GM19023 (cell line): ENCODE results near the gene SERTAD3.
"Not testable (repeated sequence)": the region's sequence is repeated elsewhere in the genome, so short reads cannot be mapped to it uniquely, and the experiment has no call there.

ENCODE experiments used
- ATAC-seq: cut with Tn5 transposase; IDR thresholded peaks from one replicate; pipeline ENCODE4 v1.9.1; 2021; ENCODE audit warnings: mild to moderate bottlenecking, moderate library complexity; ENCODE audit not compliant: unreplicated experiment

SERTAD3 gene

GRCh38 chr19:40458597-40458974 is 14.5 kb upstream of the SERTAD3 start:
- ATAC-seq = no peak

DNA sequence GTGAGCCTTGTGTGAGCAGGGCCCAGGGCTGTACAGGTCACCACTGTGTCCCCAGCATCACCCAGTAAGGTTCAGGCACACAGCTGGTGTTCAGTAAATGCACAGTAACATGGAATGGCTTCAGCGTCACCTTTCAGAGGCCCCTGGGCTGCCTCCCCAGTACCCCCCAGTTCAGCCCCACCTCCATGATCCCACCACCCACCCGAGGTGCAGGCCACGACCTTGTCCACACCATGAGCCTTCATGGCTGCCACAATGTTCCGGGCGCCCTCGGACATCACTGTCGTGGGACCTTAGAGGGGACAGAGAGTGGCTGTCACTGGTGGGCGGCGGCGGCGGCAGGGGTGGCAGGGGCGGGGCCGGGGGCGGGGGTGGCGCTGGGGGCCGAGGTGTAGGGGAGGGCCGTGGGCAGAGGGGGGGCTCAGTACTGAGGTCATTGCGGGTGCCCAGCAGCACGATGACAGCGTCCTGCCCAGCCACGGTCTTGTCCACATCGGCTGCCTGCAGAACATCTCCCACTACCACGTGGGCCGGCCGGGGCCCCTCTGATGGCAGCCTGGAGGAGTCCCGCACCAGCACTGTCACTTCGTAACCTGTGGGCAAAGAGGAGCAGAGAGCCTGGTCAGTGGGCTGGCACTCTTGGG is 13.9 kb upstream of the SERTAD3 start:
- no peak for ATAC-seq

- no peak for ATAC-seq
Observed at GRCh38 chr19:40457048-40457447, 12.9 kb upstream of the SERTAD3 start.

- not testable (repeated sequence) for ATAC-seq
Observed at GRCh38 chr19:40453943-40454342, 9.8 kb upstream of the SERTAD3 start.

DNA sequence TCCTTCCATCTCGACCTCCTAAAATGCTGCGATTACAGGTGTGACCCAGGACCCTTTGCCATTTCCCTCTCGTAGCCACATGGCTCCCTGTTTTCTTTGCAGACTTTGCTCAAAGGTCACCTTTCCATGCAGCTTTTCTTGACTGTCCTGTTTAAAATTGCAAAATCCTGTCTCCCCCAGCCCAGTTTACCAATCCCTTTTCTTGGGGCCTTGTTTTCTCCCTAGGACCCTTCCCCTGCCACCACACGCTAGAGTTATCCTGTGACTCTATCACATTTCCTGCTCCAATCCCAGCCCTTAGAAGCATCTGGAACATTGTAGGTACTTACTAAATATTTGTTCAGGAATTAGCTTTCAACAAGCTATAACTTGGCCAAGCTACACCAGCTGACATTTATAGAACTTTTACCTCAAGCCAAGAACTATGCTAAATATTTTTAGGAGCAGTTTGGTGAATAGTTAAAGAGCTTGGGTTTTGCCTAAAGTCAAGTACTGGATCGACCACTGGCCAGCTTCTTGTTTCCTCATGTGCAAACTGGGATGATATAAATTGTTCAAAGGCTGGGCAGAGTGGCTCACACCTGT is 9.1 kb upstream of the SERTAD3 start:
- ATAC-seq = no peak

DNA sequence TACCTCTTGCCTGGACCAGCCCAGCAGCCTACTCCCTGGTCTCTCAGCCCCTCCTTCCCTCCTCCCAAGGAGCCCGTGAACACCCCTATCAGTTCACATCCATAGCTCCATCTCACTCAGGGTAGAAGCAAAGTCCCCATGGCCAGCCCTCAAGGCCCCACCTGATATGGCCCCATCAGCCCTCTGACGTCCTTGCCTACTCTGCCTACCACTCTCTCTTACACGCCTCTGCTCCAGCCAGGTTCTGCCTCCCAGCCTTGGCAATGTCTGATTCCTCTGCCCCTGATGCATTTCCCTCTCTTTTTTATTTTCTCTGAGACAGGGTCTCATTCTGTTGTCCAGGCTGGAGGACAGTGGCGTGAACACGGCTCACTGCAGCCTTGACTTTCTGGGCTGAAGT is 7.9 kb upstream of the SERTAD3 start:
- ATAC-seq = no peak

DNA sequence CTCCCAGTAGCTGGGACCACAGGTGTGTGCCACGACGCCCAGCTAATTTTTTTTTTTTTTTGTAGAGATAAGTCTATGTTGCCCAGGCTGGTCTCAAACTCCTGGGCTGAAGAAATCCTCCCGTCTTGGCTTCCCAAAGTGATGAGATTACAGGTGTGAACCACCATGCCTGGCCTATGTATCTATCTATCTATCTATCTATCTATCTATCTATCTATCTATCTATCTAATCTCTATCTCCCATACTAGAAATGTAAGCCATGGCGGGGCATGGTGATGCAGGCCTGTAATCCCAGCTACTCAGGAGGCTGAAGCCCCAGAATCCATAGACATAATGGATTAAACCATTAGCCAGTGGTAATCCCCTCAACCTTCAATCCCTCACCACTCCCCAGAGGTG is 6.5 kb upstream of the SERTAD3 start:
- no peak for ATAC-seq

GRCh38 chr19:40449506-40449905 is 5.4 kb upstream of the SERTAD3 start:
- no peak for ATAC-seq

- ATAC-seq = no peak
Observed at GRCh38 chr19:40446263-40446784, 2.2 kb upstream of the SERTAD3 start.

DNA sequence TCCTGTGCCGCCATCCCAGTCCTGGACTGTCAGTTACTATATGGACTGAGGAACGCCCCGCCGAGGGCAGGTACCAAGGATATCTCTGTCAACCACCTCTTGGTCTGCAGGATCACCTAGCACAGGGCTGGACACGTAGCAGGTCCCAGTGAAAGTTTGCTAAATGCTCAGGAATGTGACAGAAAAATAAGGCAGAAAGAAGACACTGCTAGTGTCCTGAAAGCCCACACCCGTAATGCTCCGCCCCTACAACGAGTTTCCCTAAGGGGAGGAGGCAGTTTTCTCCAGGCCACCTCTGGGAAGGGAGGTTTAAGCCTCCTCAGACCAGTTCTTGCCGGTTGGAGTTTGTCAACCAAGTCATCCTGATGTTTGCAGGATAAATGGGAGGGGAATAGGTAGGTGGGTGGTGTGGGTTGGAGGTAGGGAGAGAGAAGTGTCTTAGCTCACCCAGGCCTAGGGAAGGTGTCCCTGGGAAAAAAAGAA is 1.7 kb upstream of the SERTAD3 start:
- ATAC-seq = no peak

- ATAC-seq = no peak
Observed at GRCh38 chr19:40444825-40445312, 734 bp upstream of the SERTAD3 start.

- peak; percentile 64 for ATAC-seq
Observed at GRCh38 chr19:40443131-40443999, 770 bp downstream of the SERTAD3 start.

- no peak for ATAC-seq
Observed at GRCh38 chr19:40442328-40443130, 1.6 kb downstream of the SERTAD3 start.

- ATAC-seq = no peak
Observed at GRCh38 chr19:40441719-40442253, 2.3 kb downstream of the SERTAD3 start.

- no peak for ATAC-seq
Observed at GRCh38 chr19:40438284-40438683, 5.9 kb downstream of the SERTAD3 start.

DNA sequence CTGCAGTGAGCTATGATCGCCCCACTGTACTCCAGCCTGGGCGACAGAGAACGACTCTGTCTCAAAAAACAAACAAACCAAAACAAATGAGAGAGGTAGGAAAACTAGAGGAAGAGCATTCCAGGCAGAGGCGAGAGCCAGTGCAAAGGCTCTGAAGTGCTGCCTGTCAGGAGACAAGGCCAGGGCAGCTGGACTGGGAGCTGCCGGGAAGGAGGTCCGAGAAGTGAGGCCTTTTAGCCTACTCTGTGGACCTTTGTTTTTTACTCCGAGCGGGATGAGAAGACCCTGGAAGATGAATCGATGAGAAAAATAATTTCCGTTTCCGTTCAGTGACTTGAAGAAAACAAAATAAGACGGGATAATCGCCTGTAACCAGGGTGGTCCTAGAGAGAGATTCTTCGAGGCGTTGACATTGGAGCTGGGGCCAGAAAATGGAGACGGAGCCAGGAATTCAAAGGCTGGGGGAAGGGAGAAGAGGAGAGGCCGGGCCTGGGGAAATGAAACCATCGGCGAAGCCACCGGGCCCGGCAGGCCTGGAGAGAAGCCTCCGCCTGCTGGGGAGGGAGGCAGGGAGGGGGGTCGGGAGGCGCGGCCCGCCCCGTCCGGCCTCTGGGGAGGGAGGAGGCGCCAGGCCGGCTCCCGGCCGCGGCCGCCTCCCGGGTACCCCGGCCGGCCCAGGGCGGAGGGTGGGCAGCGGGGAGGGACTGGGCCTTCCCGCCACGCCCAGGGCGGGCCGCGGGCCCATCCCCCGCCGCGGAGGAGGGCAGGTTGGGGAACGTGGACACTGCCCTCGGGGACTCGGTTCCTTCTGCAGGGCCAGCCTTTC is 10.5 kb downstream of the SERTAD3 start:
- peak; percentile 52 for ATAC-seq

GRCh38 chr19:40432760-40433159 is 11.4 kb downstream of the SERTAD3 start:
- not testable (repeated sequence) for ATAC-seq

DNA sequence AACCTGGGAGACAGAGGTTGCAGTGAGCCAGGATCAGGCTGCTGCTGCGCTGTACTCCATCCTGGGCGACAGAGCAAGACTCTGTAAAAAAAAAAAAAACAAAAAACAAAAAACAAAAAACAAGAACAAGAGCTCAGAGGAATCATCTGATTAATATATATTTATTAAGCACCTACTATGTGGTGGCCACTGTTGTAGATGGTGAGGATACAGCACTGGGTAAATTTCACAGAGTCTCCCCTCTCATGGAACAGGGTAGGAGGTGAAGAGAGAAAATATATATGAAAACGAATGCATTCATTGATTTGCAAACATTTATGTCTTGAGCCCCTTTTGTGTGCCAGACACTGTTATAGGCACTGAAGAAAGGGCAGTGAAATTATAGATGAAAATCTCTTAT is 12.4 kb downstream of the SERTAD3 start:
- ATAC-seq = no peak

GRCh38 chr19:40430242-40430641 is 13.9 kb downstream of the SERTAD3 start:
- ATAC-seq = not testable (repeated sequence)
